ENCODE measurements around the gene ANKRD7.

- TF ChIP-seq CTCF (IDR thresholded peaks at IDR 0.05 in 8 of 11, conservative IDR thresholded peaks at IDR 0.05 in 3 of 11) (no peak), POLR2AphosphoS5 (IDR thresholded peaks at IDR 0.05) (no peak), POLR2A (IDR thresholded peaks at IDR 0.05) (no peak)
Observed at GRCh38 chr7:118217210-118217619, 7.3 kb upstream of the ANKRD7 start.
